ENCODE results near the gene ZBTB7C.

ZBTB7C gene

GRCh38 chr18:48219810-48220499, 189.2 kb downstream of the ZBTB7C start:
- no peaks in the 10 kb centered on the region for H3K9me3 ChIP-seq (ENCODE audit: control insufficient read depth, insufficient read depth, low read length)
- H3K36me3 ChIP-seq (ENCODE audit: control insufficient read depth, insufficient read depth, low read length), result no peaks in the 10 kb centered on the region
- H3K27me3 ChIP-seq (ENCODE audit: control insufficient read depth, insufficient read depth, low read length), result no peaks in the 10 kb centered on the region
- DNase-seq (ENCODE audit: low read depth, low spot score), result no peak
- H3K27ac ChIP-seq (ENCODE audit: low read length), result no peak overlapping the region
- no peak overlapping the region for H3K4me3 ChIP-seq (ENCODE audit: low read length)
- H3K4me1 ChIP-seq (ENCODE audit: control insufficient read depth, insufficient read depth, low read length), result no peaks in the 10 kb centered on the region
- WGBS (ENCODE audit: insufficient coverage, insufficient read length), result no CpG with 5 or more reads among the region's 2 CpGs

GRCh38 chr18:48219037-48219809, 190.0 kb downstream of the ZBTB7C start:
- Histone ChIP-seq H3K9me3 (ENCODE audit: control insufficient read depth, insufficient read depth, low read length) (no peaks in the 10 kb centered on the region), H3K4me1 (ENCODE audit: control insufficient read depth, insufficient read depth, low read length) (no peaks in the 10 kb centered on the region), H3K27ac (ENCODE audit: low read length) (no peak overlapping the region), H3K27me3 (ENCODE audit: control insufficient read depth, insufficient read depth, low read length) (no peaks in the 10 kb centered on the region), H3K4me3 (ENCODE audit: low read length) (no peak overlapping the region), H3K36me3 (ENCODE audit: control insufficient read depth, insufficient read depth, low read length) (no peaks in the 10 kb centered on the region)
- no CpG with 5 or more reads among the region's 6 CpGs for WGBS (ENCODE audit: insufficient coverage, insufficient read length)
- peak; percentile 7 for DNase-seq (ENCODE audit: low read depth, low spot score)

GRCh38 chr18:48218285-48219022, 190.7 kb downstream of the ZBTB7C start:
- DNase-seq (ENCODE audit: low read depth, low spot score), result no peak
- H3K27me3 ChIP-seq (ENCODE audit: control insufficient read depth, insufficient read depth, low read length), result no peaks in the 10 kb centered on the region
- no CpG with 5 or more reads among the region's 7 CpGs for WGBS (ENCODE audit: insufficient coverage, insufficient read length)

DNA sequence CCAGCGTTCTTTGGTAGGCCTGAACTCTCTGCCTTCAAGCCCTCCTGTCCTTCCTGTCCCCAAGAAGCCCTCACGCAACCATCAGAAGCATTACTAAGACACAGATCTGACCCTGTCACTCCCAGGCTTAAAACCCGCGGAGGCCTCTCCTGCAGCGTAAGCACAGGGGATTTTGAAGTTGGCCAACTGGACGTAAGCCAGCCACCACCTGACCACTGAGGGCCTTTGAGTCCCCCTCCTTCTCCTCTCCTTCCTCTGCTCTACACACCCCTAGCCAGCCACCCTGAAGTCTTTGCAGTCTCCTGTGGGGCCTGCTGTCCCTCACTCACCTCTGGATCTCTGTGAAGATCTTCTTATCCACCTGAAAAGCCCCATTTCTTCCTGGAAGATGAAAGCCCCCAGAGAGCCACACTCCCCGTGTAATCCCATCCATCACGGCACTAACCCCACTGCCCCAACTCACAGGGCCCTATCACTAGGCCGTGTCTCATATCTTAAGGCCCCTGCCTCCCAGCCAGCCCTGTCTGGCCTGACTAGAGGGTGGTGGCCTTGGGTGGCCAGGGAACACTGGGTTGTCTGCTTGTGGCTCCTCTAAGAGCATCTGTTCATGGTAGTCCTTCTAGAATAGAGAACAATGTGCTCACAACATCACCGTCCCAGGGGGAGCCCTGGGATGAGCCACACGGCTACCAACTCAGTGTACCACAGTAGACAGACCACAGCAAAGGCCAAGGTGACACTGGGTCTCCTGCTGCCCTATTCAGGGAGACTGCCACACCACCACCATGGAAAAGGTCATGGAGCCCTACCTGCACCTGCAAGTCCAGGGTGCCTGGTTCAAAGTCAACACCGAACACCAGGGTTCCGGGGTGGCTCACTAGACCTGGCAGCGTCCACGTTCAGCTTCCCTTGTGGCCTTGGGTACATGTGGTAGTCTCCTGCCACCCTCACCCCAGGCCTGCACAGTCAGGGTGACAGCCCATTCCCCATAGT, 191.6 kb downstream of the ZBTB7C start:
- Histone ChIP-seq H3K36me3 (ENCODE audit: control insufficient read depth, insufficient read depth, low read length) (no peaks in the 10 kb centered on the region), H3K27me3 (ENCODE audit: control insufficient read depth, insufficient read depth, low read length) (no peaks in the 10 kb centered on the region), H3K4me1 (ENCODE audit: control insufficient read depth, insufficient read depth, low read length) (no peaks in the 10 kb centered on the region), H3K4me3 (ENCODE audit: low read length) (no peak overlapping the region), H3K27ac (ENCODE audit: low read length) (no peak overlapping the region), H3K9me3 (ENCODE audit: control insufficient read depth, insufficient read depth, low read length) (no peaks in the 10 kb centered on the region)
- DNase-seq (ENCODE audit: low read depth, low spot score), result no peak
- no CpG with 5 or more reads among the region's 15 CpGs for WGBS (ENCODE audit: insufficient coverage, insufficient read length)

More at GRCh38 chr18:48218285-48219022, 190.7 kb downstream of the ZBTB7C start:
- no peak overlapping the region for H3K27ac ChIP-seq (ENCODE audit: low read length)
- H3K36me3 ChIP-seq (ENCODE audit: control insufficient read depth, insufficient read depth, low read length), result no peaks in the 10 kb centered on the region
- H3K4me1 ChIP-seq (ENCODE audit: control insufficient read depth, insufficient read depth, low read length), result no peaks in the 10 kb centered on the region
- H3K9me3 ChIP-seq (ENCODE audit: control insufficient read depth, insufficient read depth, low read length), result no peaks in the 10 kb centered on the region
- no peak overlapping the region for H3K4me3 ChIP-seq (ENCODE audit: low read length)

DNA sequence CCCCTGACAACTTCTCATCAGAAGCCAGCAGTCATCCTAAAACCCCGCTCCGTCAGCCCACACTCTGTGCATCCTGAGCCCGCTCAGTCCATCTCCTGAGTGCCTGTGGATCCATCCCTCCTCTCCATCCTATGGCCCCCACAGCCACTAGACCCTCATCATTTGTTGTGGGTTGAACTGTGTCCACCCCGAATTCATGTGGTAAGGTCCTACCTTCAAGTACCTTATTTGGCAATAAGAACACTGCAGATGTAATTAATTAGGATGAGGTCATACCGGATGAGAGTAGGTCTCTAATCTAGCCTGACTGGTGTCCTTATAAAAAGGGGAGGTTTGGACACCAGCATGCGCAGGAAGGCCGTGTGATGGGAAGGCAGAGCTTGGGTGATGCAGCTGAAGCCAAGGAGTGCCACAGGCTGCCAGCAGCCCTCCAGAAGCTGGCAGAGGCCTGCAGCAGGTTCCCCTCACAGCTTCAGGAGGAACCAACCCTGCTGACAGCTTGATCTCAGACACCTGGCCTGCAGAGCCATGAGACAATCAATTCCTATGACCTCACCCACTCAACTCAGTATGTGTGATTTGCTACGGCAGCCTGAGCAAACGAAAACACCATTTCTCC, 192.4 kb downstream of the ZBTB7C start:
- Histone ChIP-seq H3K9me3 (ENCODE audit: control insufficient read depth, insufficient read depth, low read length) (no peaks in the 10 kb centered on the region), H3K27ac (ENCODE audit: low read length) (no peak overlapping the region)
- WGBS (ENCODE audit: insufficient coverage, insufficient read length), result no CpG with 5 or more reads among the region's 9 CpGs

DNA sequence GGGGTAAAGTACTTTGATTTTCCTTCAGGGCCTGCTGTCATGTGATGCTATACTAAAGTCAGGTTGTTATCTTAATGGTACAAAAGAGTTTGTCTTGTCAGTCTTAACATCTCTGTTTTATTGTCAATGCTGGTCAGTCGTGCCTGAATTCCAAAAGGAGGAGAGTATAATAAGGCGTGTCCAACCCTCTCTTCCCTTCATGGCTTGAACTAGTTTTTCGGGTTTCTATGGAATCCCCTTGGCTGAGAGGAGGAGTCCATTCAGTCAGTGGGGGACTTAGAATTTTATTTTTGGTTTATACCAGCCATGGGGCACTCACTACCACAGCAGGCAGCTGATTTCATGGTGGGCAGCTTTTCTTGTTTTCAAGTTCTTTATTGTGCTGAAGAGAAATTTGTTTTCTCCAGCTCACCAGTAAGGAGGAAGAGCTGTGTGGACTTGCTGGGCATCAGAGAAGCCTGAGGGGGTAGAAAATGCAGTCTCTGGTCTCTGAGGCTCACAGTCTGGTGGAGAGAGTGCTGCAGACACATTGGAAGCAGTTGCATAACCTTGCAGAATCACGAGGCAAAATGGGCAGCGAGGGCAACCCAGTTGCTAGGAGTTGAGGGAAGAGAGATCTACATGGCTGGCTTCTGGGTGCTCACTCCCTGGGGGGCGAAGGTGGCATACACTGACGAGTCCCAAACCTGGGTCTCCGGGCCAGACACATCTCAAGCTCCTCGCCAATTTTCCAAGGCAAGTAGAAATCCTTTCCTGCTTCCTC, 193.1 kb downstream of the ZBTB7C start:
- H3K4me3 ChIP-seq (ENCODE audit: low read length), result no peak overlapping the region
- no peaks in the 10 kb centered on the region for H3K27me3 ChIP-seq (ENCODE audit: control insufficient read depth, insufficient read depth, low read length)
- WGBS (ENCODE audit: insufficient coverage, insufficient read length), result no CpG with 5 or more reads among the region's 9 CpGs
- no peaks in the 10 kb centered on the region for H3K36me3 ChIP-seq (ENCODE audit: control insufficient read depth, insufficient read depth, low read length)
- no peaks in the 10 kb centered on the region for H3K9me3 ChIP-seq (ENCODE audit: control insufficient read depth, insufficient read depth, low read length)
- DNase-seq (ENCODE audit: low read depth, low spot score), result no peak
- no peaks in the 10 kb centered on the region for H3K4me1 ChIP-seq (ENCODE audit: control insufficient read depth, insufficient read depth, low read length)
- no peak overlapping the region for H3K27ac ChIP-seq (ENCODE audit: low read length)

More for the DNA sequence above, 192.4 kb downstream of the ZBTB7C start:
- no peak for DNase-seq (ENCODE audit: low read depth, low spot score)
- no peaks in the 10 kb centered on the region for H3K4me1 ChIP-seq (ENCODE audit: control insufficient read depth, insufficient read depth, low read length)
- H3K4me3 ChIP-seq (ENCODE audit: low read length), result no peak overlapping the region
- no peaks in the 10 kb centered on the region for H3K27me3 ChIP-seq (ENCODE audit: control insufficient read depth, insufficient read depth, low read length)
- H3K36me3 ChIP-seq (ENCODE audit: control insufficient read depth, insufficient read depth, low read length), result no peaks in the 10 kb centered on the region

GRCh38 chr18:48213791-48214190, 195.4 kb downstream of the ZBTB7C start:
- H3K27ac ChIP-seq (ENCODE audit: low read length), result no peak overlapping the region
- no peak for DNase-seq (ENCODE audit: low read depth, low spot score)
- H3K4me3 ChIP-seq (ENCODE audit: low read length), result no peak overlapping the region
- no peaks in the 10 kb centered on the region for H3K36me3 ChIP-seq (ENCODE audit: control insufficient read depth, insufficient read depth, low read length)
- no peaks in the 10 kb centered on the region for H3K27me3 ChIP-seq (ENCODE audit: control insufficient read depth, insufficient read depth, low read length)
- WGBS (ENCODE audit: insufficient coverage, insufficient read length), result no CpG with 5 or more reads among the region's 9 CpGs
- H3K9me3 ChIP-seq (ENCODE audit: control insufficient read depth, insufficient read depth, low read length), result no peaks in the 10 kb centered on the region
- no peaks in the 10 kb centered on the region for H3K4me1 ChIP-seq (ENCODE audit: control insufficient read depth, insufficient read depth, low read length)

GRCh38 chr18:48208432-48209140, 200.6 kb downstream of the ZBTB7C start:
- no peak for DNase-seq (ENCODE audit: low read depth, low spot score)
- Histone ChIP-seq H3K4me1 (ENCODE audit: control insufficient read depth, insufficient read depth, low read length) (no peaks in the 10 kb centered on the region), H3K4me3 (ENCODE audit: low read length) (no peak overlapping the region), H3K9me3 (ENCODE audit: control insufficient read depth, insufficient read depth, low read length) (no peaks in the 10 kb centered on the region), H3K27me3 (ENCODE audit: control insufficient read depth, insufficient read depth, low read length) (no peaks in the 10 kb centered on the region), H3K36me3 (ENCODE audit: control insufficient read depth, insufficient read depth, low read length) (no peaks in the 10 kb centered on the region), H3K27ac (ENCODE audit: low read length) (no peak overlapping the region)
- WGBS (ENCODE audit: insufficient coverage, insufficient read length), result no CpG with 5 or more reads among the region's 4 CpGs

- no CpG with 5 or more reads among the region's 2 CpGs for WGBS (ENCODE audit: insufficient coverage, insufficient read length)
- Histone ChIP-seq H3K4me1 (ENCODE audit: control insufficient read depth, insufficient read depth, low read length) (no peaks in the 10 kb centered on the region), H3K9me3 (ENCODE audit: control insufficient read depth, insufficient read depth, low read length) (no peaks in the 10 kb centered on the region), H3K27ac (ENCODE audit: low read length) (no peak overlapping the region), H3K36me3 (ENCODE audit: control insufficient read depth, insufficient read depth, low read length) (no peaks in the 10 kb centered on the region), H3K4me3 (ENCODE audit: low read length) (no peak overlapping the region), H3K27me3 (ENCODE audit: control insufficient read depth, insufficient read depth, low read length) (no peaks in the 10 kb centered on the region)
- no peak for DNase-seq (ENCODE audit: low read depth, low spot score)
These were observed 201.4 kb downstream of the ZBTB7C start for GRCh38 chr18:48207733-48208132.

Measured in iPS DF 6.9 (cell line).